HG03520 (cell line): ENCODE measurements around the gene GHDC.
"Not testable (repeated sequence)": the region's sequence is repeated elsewhere in the genome, so short reads cannot be mapped to it uniquely, and the experiment has no call there.

Source experiments
- ATAC-seq: cut with Tn5 transposase; IDR thresholded peaks from one replicate; pipeline ENCODE4 v1.9.1; 2021; ENCODE audit warnings: mild to moderate bottlenecking, moderate library complexity; ENCODE audit not compliant: unreplicated experiment

The GHDC gene

GRCh38 chr17:42160531-42160910 is 33.8 kb downstream of the GHDC start:
- no peak for ATAC-seq

GRCh38 chr17:42159796-42160530 is 34.3 kb downstream of the GHDC start:
- ATAC-seq: no peak

- no peak for ATAC-seq
Observed at GRCh38 chr17:42155614-42156045, 38.7 kb downstream of the GHDC start.

DNA sequence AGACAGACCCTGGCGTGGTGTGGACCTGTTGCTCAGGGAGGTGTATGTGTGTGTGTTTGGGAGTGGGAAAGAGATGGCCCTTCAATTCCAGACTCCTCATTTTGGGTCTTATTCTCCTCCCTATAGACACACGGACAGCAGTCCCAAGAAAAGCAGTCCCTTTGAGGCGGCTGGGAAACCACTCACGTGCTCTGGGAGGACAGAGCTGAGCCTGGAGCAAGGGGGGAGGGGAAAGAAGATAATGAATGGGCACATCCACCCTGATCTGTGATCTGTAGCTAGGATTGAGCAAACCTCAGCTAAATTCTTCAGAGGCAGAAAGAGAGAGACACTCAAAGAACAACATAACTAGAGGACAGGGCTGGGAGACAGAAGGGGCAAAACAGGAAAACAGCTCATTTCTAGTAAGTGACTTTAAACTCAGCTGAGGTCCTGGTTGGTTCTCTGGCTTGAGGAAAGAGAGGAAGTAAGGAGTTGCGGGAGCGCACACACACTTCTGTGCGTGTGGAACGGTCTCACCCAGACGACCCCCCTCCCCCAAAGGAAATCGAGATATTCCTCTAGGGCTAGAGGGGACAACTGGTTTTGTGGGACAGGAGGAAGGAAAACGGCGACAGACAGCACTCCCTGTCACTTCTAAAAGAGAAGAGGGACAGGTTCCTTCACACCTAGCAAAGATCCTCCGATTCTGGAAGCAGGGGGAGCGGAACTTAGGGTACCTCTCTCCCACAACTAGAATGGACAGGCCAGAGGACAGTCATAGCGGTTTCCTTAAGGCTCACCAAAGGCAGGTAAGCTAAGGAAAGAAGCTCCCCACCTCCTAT is 40.2 kb downstream of the GHDC start:
- ATAC-seq: no peak

DNA sequence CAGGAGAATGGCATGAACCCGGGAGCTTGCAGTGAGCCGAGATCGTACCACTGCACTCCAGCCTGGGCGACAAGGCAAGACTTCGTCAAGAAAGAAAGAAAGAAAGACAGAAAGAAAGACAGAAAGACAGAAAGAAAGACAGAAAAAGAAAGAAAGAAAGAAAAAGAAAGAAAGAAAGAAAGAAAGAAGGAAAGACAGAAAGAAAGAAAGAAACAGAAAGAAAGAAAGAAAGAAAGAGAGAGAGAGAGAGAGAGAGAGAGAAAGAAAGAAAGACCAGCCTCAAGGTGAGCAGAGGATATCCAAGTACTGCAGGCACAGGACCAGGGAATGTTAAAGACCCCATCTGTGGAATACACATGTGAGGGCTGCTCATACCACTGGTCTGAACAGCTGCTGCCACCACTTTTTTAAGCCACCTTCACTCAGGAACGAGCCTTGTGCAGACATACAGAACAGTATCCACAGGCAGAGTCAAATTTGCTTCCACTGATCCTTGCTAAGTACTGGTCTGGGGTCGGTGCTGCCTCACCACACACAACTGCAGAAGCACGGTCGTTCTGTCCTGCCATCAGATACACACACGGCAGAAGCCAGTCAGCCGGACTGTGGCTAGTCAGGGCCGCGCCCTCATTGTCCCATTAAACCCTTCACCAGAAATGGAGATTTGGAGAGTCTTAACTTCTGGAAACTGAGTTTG is 47.2 kb downstream of the GHDC start:
- no peak for ATAC-seq

DNA sequence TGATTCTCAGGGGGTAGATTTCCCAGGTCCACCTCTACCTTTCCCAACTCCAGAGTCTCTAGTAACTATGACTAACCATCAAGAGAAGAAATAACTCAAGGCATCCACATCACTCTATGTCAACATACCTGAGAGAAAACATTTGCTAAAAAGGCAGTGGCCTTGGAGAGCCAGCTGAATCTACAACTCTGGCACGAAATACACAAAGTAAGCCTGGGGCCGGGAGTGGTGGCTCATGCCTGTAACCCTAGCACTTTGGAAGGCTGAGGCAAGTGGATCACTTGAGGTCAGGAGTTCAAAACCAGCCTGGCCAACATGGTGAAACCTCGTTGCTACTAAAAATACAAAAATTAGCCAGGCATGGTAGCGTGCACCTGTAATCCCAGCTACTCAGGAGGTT is 51.2 kb downstream of the GHDC start:
- ATAC-seq: not testable (repeated sequence)

- ATAC-seq: no peak
Observed at GRCh38 chr17:42142371-42142896, 51.9 kb downstream of the GHDC start.

GRCh38 chr17:42141382-42141781 is 52.9 kb downstream of the GHDC start:
- ATAC-seq: no peak

DNA sequence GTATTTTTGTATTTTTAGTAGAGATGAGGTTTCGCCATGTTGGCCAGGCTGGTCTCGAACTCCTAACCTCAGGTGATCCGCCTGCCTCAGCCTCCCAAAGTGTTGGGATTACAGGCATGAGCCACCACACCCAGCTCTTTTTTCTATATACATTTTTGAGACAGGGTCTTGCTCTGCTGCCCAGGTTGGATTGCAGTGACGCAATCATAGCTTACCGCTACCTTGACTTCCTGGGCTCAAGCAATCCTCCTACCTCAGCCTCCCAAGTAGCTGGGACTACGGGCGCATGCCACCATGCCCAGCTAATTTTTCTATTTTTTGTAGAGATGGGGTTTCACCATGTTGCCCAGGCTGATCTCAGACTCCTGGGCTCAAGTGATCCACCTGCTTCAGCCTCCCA is 53.6 kb downstream of the GHDC start:
- not testable (repeated sequence) for ATAC-seq
